ENCODE data around the gene MUSTN1. TPM values are rescaled to one million over a fixed set of nuclear protein-coding genes. Genes with fewer than 3 reads are reported as not detected.

MUSTN1 gene
- polyA plus RNA-seq, 1 donor (not counting 4 experiments of a cell fraction or from before 2014, with no cell fraction given) = not detected

- no peak overlapping the region for H3K4me3 ChIP-seq (ENCODE audit: control insufficient read depth in 2 of 3, extremely low read depth in 1 of 3, insufficient read depth in 2 of 3, low read depth in 1 of 3, low read length in 3 of 3)
- no peak overlapping the region for H3K27ac ChIP-seq (ENCODE audit: control insufficient read depth, insufficient read depth, low read length)
- DNase-seq (ENCODE audit: low read depth, low spot score) (no peak), FAIRE-seq (no peak)
- no peaks in the 10 kb centered on the region for H3K9me1 ChIP-seq (ENCODE audit: control insufficient read depth, extremely low read depth, insufficient read depth, low read length)
- no peaks in the 10 kb centered on the region for H3K79me2 ChIP-seq (ENCODE audit: control insufficient read depth, insufficient read depth, low read length)
- no peaks in the 10 kb centered on the region for H3K4me1 ChIP-seq (ENCODE audit: control insufficient read depth, extremely low read depth, insufficient read depth, low read length)
- no peaks in the 10 kb centered on the region for H3K36me3 ChIP-seq (ENCODE audit: control insufficient read depth in 2 of 2, extremely low read depth in 1 of 2, insufficient read depth in 2 of 2, low read length in 2 of 2)
- H3K27me3 ChIP-seq (ENCODE audit: control insufficient read depth, extremely low read depth, insufficient read depth, low read length) = peaks cover 17% of the 10 kb centered on the region
- no peak overlapping the region for H2AFZ ChIP-seq (ENCODE audit: control insufficient read depth, low read length)
- no peak overlapping the region for H3K4me2 ChIP-seq (ENCODE audit: control insufficient read depth, extremely low read depth, insufficient read depth, low read depth, low read length)
- H4K20me1 ChIP-seq (ENCODE audit: control insufficient read depth, extremely low read depth, insufficient read depth, low read length) = no peaks in the 10 kb centered on the region
- no peak for TF ChIP-seq EZH2 (IDR thresholded peaks at IDR 0.05; ENCODE audit: low read length)
- TF ChIP-seq CTCF (optimal IDR thresholded peaks at IDR 0.05 in 1 of 3, IDR thresholded peaks at IDR 0.05 in 1 of 3, conservative IDR thresholded peaks at IDR 0.05 in 1 of 3; ENCODE audit: extremely low read depth in 1 of 3, insufficient read depth in 2 of 3, low read length in 3 of 3) = no peak
- no peak overlapping the region for H3K9ac ChIP-seq (ENCODE audit: control insufficient read depth, extremely low read depth, insufficient read depth, low read length)
- dilution Hi-C loops (cut with MboI; ENCODE audit: extremely low pct_ligation_motif_present, low sequenced_read_pairs) = no loop called here
- H3K9me3 ChIP-seq (ENCODE audit: control insufficient read depth, low read depth, low read length) = no peaks in the 10 kb centered on the region
Measured at GRCh38 chr3:52787246-52787645, 47.6 kb downstream of the MUSTN1 start.

DNA sequence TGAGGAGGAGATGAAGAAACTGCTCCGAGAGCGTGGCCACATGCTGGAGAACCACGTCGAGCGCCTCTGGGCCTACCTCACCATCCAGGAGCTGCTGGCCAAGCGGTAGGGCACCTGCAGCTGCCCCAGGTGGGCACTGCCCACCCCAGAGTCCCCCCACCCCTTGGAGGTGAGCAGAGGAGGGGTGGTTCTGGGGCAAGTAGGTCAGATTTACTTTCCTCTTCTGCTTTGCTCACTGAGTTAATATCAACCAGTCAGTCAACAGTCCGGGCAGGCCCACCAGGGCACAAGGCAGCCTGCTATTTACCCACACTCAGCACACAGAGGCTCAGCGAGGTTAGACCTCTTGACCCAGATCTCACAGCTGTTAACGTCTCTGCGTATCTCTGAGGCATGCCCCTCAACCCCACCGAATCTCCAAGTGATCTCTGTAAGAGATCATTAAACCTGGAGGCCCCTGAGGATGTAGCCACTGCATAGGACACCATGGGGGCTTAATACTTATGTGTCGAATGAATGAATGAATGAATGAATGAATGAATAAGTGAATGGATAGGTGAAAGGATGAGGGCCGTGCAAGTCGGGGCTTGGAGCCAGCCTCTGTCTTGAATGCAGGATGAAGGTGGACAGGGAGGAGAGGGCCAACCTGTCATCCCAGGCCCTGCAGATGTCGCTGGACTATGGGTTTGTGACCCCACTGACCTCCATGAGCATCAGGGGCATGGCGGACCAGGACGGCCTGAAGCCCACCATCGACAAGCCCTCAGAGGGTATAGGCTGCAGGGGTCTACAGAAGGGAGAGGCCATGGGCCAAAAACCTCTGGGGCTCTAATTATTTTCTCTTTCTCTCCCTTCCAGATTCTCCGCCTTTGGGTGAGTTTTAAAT is 48.2 kb downstream of the MUSTN1 start:
- dilution Hi-C loops (cut with MboI; ENCODE audit: extremely low pct_ligation_motif_present, low sequenced_read_pairs) = no loop called here
- TF ChIP-seq CTCF (optimal IDR thresholded peaks at IDR 0.05 in 1 of 3, IDR thresholded peaks at IDR 0.05 in 1 of 3, conservative IDR thresholded peaks at IDR 0.05 in 1 of 3; ENCODE audit: extremely low read depth in 1 of 3, insufficient read depth in 2 of 3, low read length in 3 of 3) (no peak), EZH2 (IDR thresholded peaks at IDR 0.05; ENCODE audit: low read length) (no peak)
- Histone ChIP-seq H3K9ac (ENCODE audit: control insufficient read depth, extremely low read depth, insufficient read depth, low read length) (no peak overlapping the region), H3K36me3 (ENCODE audit: control insufficient read depth in 2 of 2, extremely low read depth in 1 of 2, insufficient read depth in 2 of 2, low read length in 2 of 2) (no peaks in the 10 kb centered on the region), H2AFZ (ENCODE audit: control insufficient read depth, low read length) (no peak overlapping the region), H3K27me3 (ENCODE audit: control insufficient read depth, extremely low read depth, insufficient read depth, low read length) (peaks cover 17% of the 10 kb centered on the region), H3K4me3 (ENCODE audit: control insufficient read depth in 2 of 3, extremely low read depth in 1 of 3, insufficient read depth in 2 of 3, low read depth in 1 of 3, low read length in 3 of 3) (no peak overlapping the region), H3K4me2 (ENCODE audit: control insufficient read depth, extremely low read depth, insufficient read depth, low read depth, low read length) (no peak overlapping the region), H3K9me3 (ENCODE audit: control insufficient read depth, low read depth, low read length) (no peaks in the 10 kb centered on the region), H3K27ac (ENCODE audit: control insufficient read depth, insufficient read depth, low read length) (no peak overlapping the region), H3K9me1 (ENCODE audit: control insufficient read depth, extremely low read depth, insufficient read depth, low read length) (no peaks in the 10 kb centered on the region), H3K4me1 (ENCODE audit: control insufficient read depth, extremely low read depth, insufficient read depth, low read length) (no peaks in the 10 kb centered on the region), H4K20me1 (ENCODE audit: control insufficient read depth, extremely low read depth, insufficient read depth, low read length) (no peaks in the 10 kb centered on the region), H3K79me2 (ENCODE audit: control insufficient read depth, insufficient read depth, low read length) (no peaks in the 10 kb centered on the region)
- FAIRE-seq = no peak
- DNase-seq (ENCODE audit: low read depth, low spot score) = no peak

Measured in keratinocyte (primary cell).